Liver (tissue), 9 donors: Measurements from ENCODE around the gene SEC31A. TPM values are rescaled to one million over a fixed set of nuclear protein-coding genes. Genes with fewer than 3 reads are reported as not detected.

ENCODE experiments used
- DNase-seq: peaks from one replicate; pipeline ENCODE4 v3.0.0-alpha.2; 2017; ENCODE audit warnings: low spot score
- H3K27ac ChIP-seq, 2 donors: one replicate each; pipeline ENCODE4 v1.7.0; 2013; ENCODE audit warnings: inconsistent platforms in 2 of 2, low read length in 2 of 2, control low read depth in 1 of 2, low read depth in 1 of 2, mild to moderate bottlenecking in 1 of 2
- H3K27me3 ChIP-seq, 4 donors: one replicate each; pipeline versions ENCODE4 v1.6.1 to v1.7.0; 2013; ENCODE audit warnings: low read length in 3 of 4, inconsistent platforms in 1 of 4, mild to moderate bottlenecking in 1 of 4, moderate library complexity in 1 of 4; ENCODE audit not compliant: control insufficient read depth in 4 of 4, insufficient read depth in 4 of 4
- H3K36me3 ChIP-seq, 4 donors: one replicate each; pipeline versions ENCODE4 v1.6.1 to v1.7.0; 2013; ENCODE audit warnings: low read length in 3 of 4, mild to moderate bottlenecking in 3 of 4, low read depth in 1 of 4, moderate library complexity in 1 of 4; ENCODE audit not compliant: control insufficient read depth in 4 of 4, insufficient read depth in 3 of 4
- H3K4me1 ChIP-seq, 4 donors: one replicate each; pipeline versions ENCODE4 v1.6.1 to v1.7.0; 2013; ENCODE audit warnings: low read length in 3 of 4, mild to moderate bottlenecking in 3 of 4, moderate library complexity in 1 of 4; ENCODE audit not compliant: control insufficient read depth in 4 of 4, insufficient read depth in 4 of 4
- H3K4me3 ChIP-seq, 3 donors: one replicate each; pipeline versions ENCODE4 v1.6.1 to v1.7.0; 2013; ENCODE audit warnings: low read length in 3 of 3, control low read depth in 1 of 3, low read depth in 1 of 3, mild to moderate bottlenecking in 1 of 3
- H3K9ac ChIP-seq, 2 donors: one replicate each; pipeline ENCODE4 v1.7.0; 2013; ENCODE audit warnings: low read length in 2 of 2, mild to moderate bottlenecking in 2 of 2, moderate library complexity in 2 of 2, control low read depth in 1 of 2, low read depth in 1 of 2
- H3K9me3 ChIP-seq, 4 donors: one replicate each; pipeline versions ENCODE4 v1.6.1 to v1.7.0; 2013; ENCODE audit warnings: low read length in 3 of 4; ENCODE audit not compliant: control insufficient read depth in 4 of 4
- EGR1 ChIP-seq, 2 donors: IDR thresholded peaks; 2 replicates each; pipeline ENCODE4 v1.6.1; 2016 to 2018; ENCODE audit warnings: antibody characterized with exemption in 2 of 2, low read depth in 2 of 2
- FOXA1 ChIP-seq: IDR thresholded peaks from 2 replicates; pipeline ENCODE4 v1.6.1; 2016; ENCODE audit warnings: antibody characterized with exemption
- FOXA2 ChIP-seq: IDR thresholded peaks from 2 replicates; pipeline ENCODE4 v1.6.1; 2016; ENCODE audit warnings: antibody characterized with exemption
- GABPA ChIP-seq, 2 donors: IDR thresholded peaks in 1 of 2; conservative IDR thresholded peaks in 1 of 2; 2 replicates each; pipeline ENCODE4 v1.6.1; 2016; ENCODE audit warnings: antibody characterized with exemption in 2 of 2, mild to moderate bottlenecking in 1 of 2, moderate library complexity in 1 of 2
- HNF4A ChIP-seq, 2 donors: conservative IDR thresholded peaks; 2 replicates each; pipeline ENCODE4 v1.6.1; 2016; ENCODE audit warnings: antibody characterized with exemption in 2 of 2, mild to moderate bottlenecking in 2 of 2
- HNF4G ChIP-seq: IDR thresholded peaks from 2 replicates; pipeline ENCODE4 v1.6.1; 2016; ENCODE audit warnings: antibody characterized with exemption
- NR2F2 ChIP-seq: IDR thresholded peaks from 2 replicates; pipeline ENCODE4 v1.6.1; 2016; ENCODE audit warnings: antibody characterized with exemption
- RAD21 ChIP-seq, 2 donors: IDR thresholded peaks; 2 replicates each; pipeline ENCODE4 v1.6.1; 2016; ENCODE audit warnings: antibody characterized with exemption in 2 of 2, mild to moderate bottlenecking in 2 of 2
- RXRA ChIP-seq, 2 donors: IDR thresholded peaks; 2 replicates each; pipeline ENCODE4 v1.6.1; 2017 to 2018; ENCODE audit warnings: antibody characterized with exemption in 2 of 2, mild to moderate bottlenecking in 1 of 2
- SP1 ChIP-seq: IDR thresholded peaks from 2 replicates; pipeline ENCODE4 v1.6.1; 2018; ENCODE audit warnings: antibody characterized with exemption, mild to moderate bottlenecking
- TAF1 ChIP-seq: conservative IDR thresholded peaks from 2 replicates; pipeline ENCODE4 v1.6.1; 2016; ENCODE audit warnings: antibody characterized with exemption, mild to moderate bottlenecking
- WGBS: extraction: QIAGEN DNeasy Blood & Tissue Kit; methylation state at CpG from one replicate; pipeline ENCODE4 v1.1.7; 2013; 5-methylcytosine and 5-hydroxymethylcytosine counted together
- polyA plus RNA-seq, 2 donors: library from polyadenylated mRNA; stranded (reverse) in 1 of 2; unstranded in 1 of 2; fragments of 200-250 nt in 1 of 2; fragments of >200 nt in 1 of 2; fragmentation: Nextera tagmentation in 1 of 2; extraction: Ambion mirVana in 1 of 2; gene quantifications; one replicate each; pipeline versions ENCODE4 v1.2.1 to v1.2.3, GENCODE V29; 2013 to 2015
- total RNA-seq, 2 donors: library from RNA; depleted of rRNA; stranded (reverse); fragments of >200 nt; gene quantifications; one replicate each; pipeline ENCODE4 v1.2.3, GENCODE V29; 2014
- TF ChIP-seq, protein P1 (sequence below): fragments of 150-350 bp; IDR thresholded peaks from 2 replicates; pipeline ENCODE4 v1.5.1; 2017; ENCODE audit warnings: improper control_type of control experiment, low read depth, low read length; ENCODE audit not compliant: missing input control
- TF ChIP-seq, protein P2 (sequence below): IDR thresholded peaks from 2 replicates; pipeline ENCODE4 v1.6.1; 2016; ENCODE audit warnings: antibody characterized with exemption
- TF ChIP-seq, protein P3 (sequence below): IDR thresholded peaks from 2 replicates; pipeline ENCODE4 v1.6.1; 2016; ENCODE audit warnings: antibody characterized with exemption
- TF ChIP-seq, protein P4 (sequence below): IDR thresholded peaks from 2 replicates; pipeline ENCODE4 v1.6.1; 2016; ENCODE audit warnings: antibody characterized with exemption
- donor health status: healthy.
- donor health status: healthy.
- donor health status: healthy.
- donor health status: healthy.
- donor health status: healthy.

The SEC31A gene
- total and polyA plus RNA-seq, 4 donors, result 79.9 to 204 (median 88.9) TPM

DNA sequence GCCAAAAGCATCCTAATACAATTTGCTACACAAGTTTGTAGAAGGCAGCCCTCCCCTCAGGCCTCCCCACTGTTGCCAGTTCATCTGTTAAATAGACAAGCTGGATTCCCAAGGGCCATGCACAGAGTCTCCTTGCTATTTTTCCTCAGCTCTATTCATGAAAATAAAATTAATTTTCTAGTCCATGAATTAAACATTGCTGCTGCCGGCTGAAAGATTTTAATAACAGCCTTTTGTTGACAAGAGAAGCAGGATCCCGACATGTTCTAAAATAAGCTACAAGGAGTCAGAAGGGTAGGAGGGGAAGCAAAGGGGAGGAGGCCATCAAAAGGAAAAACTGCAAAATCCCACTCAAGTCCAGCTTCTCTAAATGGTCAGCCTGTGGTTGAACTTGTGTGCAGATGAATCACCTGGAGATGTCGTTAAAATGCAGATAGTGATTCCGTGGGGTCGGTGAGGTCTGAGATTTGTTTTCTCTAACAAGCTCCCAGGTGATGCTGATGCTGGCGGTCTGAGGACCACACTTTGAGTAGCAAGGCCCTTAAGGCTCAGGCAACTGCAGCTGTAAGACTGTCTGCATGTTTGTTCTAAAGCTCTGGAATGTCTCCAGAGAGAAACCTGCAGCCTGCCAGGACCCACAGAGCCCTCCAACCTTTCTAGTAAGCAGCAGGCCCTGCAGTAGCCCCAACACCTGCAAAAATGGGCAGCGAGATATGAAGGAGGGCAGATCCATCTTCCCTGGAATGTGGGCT, 101.8 kb downstream of the SEC31A start:
- Histone ChIP-seq H3K36me3 (no peaks in the 10 kb centered on the region), H3K4me3 (no peak overlapping the region), H3K9me3 (no peaks in the 10 kb centered on the region), H3K4me1 (no peaks in the 10 kb centered on the region), H3K27ac (no peak overlapping the region), H3K27me3 (no peaks in the 10 kb centered on the region), H3K9ac (no peak overlapping the region)
- no peak for TF ChIP-seq FOXA2
- no peak for TF ChIP-seq RXRA (IDR thresholded peaks at IDR 0.05)
- no peak for TF ChIP-seq HNF4A (conservative IDR thresholded peaks at IDR 0.05)
- TF ChIP-seq, protein P1, sequence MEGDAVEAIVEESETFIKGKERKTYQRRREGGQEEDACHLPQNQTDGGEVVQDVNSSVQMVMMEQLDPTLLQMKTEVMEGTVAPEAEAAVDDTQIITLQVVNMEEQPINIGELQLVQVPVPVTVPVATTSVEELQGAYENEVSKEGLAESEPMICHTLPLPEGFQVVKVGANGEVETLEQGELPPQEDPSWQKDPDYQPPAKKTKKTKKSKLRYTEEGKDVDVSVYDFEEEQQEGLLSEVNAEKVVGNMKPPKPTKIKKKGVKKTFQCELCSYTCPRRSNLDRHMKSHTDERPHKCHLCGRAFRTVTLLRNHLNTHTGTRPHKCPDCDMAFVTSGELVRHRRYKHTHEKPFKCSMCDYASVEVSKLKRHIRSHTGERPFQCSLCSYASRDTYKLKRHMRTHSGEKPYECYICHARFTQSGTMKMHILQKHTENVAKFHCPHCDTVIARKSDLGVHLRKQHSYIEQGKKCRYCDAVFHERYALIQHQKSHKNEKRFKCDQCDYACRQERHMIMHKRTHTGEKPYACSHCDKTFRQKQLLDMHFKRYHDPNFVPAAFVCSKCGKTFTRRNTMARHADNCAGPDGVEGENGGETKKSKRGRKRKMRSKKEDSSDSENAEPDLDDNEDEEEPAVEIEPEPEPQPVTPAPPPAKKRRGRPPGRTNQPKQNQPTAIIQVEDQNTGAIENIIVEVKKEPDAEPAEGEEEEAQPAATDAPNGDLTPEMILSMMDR, result no peak
- no peak for TF ChIP-seq HNF4G
- TF ChIP-seq FOXA1, result no peak
- TF ChIP-seq, protein P2, sequence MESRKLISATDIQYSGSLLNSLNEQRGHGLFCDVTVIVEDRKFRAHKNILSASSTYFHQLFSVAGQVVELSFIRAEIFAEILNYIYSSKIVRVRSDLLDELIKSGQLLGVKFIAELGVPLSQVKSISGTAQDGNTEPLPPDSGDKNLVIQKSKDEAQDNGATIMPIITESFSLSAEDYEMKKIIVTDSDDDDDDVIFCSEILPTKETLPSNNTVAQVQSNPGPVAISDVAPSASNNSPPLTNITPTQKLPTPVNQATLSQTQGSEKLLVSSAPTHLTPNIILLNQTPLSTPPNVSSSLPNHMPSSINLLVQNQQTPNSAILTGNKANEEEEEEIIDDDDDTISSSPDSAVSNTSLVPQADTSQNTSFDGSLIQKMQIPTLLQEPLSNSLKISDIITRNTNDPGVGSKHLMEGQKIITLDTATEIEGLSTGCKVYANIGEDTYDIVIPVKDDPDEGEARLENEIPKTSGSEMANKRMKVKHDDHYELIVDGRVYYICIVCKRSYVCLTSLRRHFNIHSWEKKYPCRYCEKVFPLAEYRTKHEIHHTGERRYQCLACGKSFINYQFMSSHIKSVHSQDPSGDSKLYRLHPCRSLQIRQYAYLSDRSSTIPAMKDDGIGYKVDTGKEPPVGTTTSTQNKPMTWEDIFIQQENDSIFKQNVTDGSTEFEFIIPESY, result no peak
- no peak for TF ChIP-seq EGR1 (IDR thresholded peaks at IDR 0.05; ENCODE audit: low read depth in 2 of 2)
- TF ChIP-seq, protein P3, sequence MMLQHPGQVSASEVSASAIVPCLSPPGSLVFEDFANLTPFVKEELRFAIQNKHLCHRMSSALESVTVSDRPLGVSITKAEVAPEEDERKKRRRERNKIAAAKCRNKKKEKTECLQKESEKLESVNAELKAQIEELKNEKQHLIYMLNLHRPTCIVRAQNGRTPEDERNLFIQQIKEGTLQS, result no peak
- TF ChIP-seq RAD21 (IDR thresholded peaks at IDR 0.05), result no peak
- TF ChIP-seq, protein P4, sequence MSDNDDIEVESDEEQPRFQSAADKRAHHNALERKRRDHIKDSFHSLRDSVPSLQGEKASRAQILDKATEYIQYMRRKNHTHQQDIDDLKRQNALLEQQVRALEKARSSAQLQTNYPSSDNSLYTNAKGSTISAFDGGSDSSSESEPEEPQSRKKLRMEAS, result no peak
- TF ChIP-seq NR2F2, result no peak
- TF ChIP-seq TAF1, result no peak
- no peak for TF ChIP-seq GABPA (IDR thresholded peaks at IDR 0.05 in 1 of 2, conservative IDR thresholded peaks at IDR 0.05 in 1 of 2)
- TF ChIP-seq SP1, result no peak
- 75% methylated on average over 7 of the region's 7 CpGs for WGBS
- no peak for DNase-seq

DNA sequence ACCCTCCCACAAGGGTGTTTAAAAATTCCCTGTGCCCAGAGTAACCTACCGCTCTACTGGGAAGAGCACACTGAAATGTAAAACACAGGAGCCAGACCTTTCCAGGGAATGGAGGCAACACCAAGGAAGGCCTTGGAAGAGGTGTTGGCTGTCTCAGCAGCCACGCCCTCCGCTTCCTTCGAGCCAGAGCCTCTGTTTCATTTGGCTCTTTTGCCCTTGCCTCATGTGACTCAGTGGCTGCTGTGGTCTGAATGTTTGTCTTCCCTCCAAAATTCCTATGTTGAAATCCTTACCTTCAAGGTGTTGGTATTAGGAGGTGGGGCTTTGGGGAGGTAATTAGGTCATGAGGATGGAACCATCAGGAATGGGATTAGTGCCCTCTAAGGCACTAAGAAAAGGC, 103.6 kb downstream of the SEC31A start:
- TF ChIP-seq NR2F2 (no peak), FOXA1 (no peak), RAD21 (IDR thresholded peaks at IDR 0.05) (no peak)
- Histone ChIP-seq H3K27ac (no peak overlapping the region), H3K4me1 (no peaks in the 10 kb centered on the region), H3K36me3 (no peaks in the 10 kb centered on the region), H3K9ac (no peak overlapping the region), H3K4me3 (no peak overlapping the region), H3K27me3 (no peaks in the 10 kb centered on the region), H3K9me3 (no peaks in the 10 kb centered on the region)
- 88% methylated on average over 4 of the region's 4 CpGs for WGBS
- DNase-seq, result no peak
